Measurements from ENCODE around the gene XPR1.

DNA sequence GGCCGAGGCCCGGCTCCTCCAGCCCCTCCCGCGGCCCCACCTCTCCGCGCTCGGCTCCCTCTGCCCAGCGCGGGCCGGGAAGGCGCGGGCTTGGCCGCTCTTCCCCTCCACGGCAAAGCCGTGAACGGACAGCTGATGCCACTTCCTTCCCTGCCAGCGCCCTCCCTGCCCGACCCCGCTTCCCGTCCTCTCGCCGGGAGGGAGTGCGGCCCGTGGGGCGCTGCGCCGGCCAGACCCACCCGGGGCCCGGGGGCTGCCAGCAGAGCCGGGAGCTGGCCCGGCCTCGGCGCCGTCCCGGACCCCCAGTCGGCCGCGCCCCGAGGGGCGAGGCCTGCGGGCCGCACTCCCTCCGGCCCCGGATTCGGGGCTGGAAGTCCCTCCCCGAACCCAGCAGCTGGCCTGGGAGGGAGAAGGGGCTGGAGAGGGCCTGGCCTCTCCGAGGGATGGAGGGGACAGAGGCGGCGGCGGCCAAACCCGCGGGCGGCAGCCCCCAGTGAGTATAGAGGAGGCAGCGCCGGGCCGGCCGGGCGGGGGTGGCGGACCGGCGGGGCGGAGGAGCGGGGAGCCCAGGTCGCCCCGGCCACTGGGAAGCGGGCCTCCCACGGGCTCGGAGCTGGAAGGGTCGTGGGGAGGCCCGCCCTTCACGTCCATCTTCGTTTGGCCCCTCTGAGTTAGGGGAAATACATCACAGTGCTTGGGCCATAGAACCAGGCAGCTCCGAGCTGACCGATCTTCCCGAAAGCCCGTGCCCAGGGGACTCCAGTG, 281.2 kb downstream of the XPR1 start, which contains the start of gene KIAA1614:
- TF ChIP-seq, protein P1, sequence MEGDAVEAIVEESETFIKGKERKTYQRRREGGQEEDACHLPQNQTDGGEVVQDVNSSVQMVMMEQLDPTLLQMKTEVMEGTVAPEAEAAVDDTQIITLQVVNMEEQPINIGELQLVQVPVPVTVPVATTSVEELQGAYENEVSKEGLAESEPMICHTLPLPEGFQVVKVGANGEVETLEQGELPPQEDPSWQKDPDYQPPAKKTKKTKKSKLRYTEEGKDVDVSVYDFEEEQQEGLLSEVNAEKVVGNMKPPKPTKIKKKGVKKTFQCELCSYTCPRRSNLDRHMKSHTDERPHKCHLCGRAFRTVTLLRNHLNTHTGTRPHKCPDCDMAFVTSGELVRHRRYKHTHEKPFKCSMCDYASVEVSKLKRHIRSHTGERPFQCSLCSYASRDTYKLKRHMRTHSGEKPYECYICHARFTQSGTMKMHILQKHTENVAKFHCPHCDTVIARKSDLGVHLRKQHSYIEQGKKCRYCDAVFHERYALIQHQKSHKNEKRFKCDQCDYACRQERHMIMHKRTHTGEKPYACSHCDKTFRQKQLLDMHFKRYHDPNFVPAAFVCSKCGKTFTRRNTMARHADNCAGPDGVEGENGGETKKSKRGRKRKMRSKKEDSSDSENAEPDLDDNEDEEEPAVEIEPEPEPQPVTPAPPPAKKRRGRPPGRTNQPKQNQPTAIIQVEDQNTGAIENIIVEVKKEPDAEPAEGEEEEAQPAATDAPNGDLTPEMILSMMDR (IDR thresholded peaks at IDR 0.05): no peak
- TF ChIP-seq POLR2A (IDR thresholded peaks at IDR 0.05): no peak
